ENCODE measurements around the gene PRELID1.

PRELID1 gene

DNA sequence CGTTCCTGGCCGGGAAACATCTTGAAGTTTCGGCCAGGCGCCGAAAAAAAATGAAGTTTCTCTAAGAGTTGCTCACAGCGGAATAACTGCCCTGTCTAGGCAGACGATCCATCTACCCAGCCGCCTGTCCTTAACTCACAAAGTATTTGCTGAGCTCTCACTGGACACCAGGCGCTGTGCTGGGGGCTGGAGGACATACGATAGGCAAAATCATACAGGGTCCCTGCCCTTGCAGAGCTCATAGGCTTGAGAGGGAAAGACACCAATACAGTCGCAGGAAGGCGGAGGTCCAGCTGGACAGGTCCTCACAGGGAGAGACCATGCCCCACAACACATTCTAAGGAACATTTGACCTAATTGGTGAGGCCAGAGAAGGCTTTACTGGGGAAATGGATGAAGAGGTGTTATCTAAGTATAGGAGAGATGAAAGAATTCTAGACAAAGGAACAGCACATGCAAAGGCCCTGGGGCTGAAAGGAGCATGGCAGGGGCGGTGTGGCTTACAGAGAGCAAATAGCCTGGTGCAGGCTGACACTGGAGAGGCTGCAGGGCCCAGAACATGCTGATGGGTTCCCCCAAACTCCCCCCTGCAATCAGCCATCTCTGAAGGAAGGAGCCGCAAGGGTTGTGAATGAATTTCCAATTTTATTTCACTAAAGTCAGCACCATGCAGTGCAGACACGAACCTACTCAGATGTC is 10.1 kb downstream of the PRELID1 start:
- DNase-seq (ENCODE audit: low spot score) (no peak), FAIRE-seq (no peak)

DNA sequence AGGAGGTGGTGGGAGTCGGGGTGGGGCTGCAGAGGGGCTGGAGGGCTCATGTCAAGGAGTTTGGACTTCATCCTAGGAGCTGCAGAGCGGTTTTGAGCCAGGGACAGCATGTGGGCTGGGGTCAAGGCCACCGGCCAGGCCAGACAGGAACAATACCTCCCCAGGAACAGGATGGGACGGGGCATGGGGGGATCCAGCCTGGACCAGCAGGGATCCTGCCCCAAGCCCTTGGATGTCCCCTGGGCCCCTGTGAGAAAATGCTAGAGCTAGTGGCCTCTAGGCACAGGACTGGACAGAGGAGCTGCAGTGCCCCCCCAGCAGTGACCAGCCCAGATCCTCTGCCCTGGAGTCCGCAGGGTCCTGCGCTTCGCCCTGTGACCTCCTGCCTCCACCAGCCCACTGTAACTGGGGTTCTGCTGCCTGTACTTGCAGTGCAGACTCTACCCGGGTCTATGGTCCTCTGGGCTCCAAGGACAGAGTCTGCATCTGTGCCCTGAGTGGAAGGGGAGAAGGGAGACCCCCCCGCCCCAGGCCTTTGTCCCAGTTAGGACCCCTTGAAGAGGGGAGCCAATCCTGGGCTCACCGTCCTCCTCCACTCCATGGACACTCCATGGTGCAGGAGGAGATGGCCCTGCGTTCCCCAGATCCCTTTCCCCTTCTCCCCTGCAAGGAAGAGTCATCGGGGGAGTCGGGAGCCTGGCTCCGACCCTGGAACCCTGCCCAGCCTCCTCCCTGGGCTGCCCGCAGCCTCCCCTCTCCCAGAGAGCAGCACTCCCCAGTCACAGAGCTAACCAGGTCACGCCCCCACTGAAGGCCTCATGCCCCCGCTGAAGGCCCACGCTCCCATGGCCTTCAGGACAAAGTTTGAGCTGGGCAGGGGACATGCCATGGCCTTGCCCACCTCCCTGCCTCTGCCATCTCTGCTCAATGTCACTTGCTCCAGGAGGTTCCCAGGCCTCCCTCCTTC is 11.1 kb downstream of the PRELID1 start:
- no peak for FAIRE-seq
- no peak for DNase-seq (ENCODE audit: low spot score)

GRCh38 chr5:177315411-177315810 is 11.8 kb downstream of the PRELID1 start:
- DNase-seq (ENCODE audit: low spot score) (no peak), FAIRE-seq (no peak)

DNA sequence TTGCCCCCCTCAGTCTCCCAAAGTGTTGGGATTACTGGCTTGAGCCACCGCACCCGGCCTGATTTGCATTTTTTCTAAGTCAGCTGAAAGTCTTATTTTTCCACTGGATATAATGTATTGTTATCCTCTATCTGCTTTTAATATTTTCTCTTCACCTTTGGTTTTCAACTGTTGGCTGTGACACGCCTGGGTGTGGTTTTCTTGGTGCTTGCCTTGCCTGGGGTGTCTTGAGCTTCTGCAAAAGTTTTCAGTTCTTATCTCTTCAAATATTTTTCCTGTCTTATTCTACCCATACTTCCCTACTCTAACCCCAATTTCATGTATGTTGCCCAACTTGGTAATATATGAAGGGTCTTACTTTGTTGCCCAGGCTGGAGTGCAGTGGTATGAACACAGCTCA is 12.4 kb downstream of the PRELID1 start:
- FAIRE-seq = no peak

DNA sequence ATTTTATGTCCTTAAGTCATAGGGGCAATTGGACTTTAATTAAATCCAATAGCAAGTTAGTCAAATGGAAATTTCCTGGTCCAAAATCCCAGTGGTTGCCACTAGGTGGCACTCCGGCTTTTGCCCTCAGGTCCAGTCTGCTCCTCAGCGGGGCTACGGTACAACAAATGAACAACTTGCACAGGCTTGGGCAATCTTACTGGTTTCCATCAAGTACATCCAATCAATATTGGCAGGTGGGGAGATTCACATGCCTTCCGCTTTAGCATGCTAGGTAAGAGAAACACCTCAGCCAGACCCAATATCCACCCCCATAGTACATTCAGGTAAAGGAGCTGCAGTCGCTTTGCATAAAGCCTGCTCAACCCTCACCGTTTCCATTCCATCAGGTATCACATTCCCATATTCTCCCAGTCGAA is 14.4 kb downstream of the PRELID1 start:
- peak; percentile 52 for DNase-seq (ENCODE audit: low spot score)
- peak; percentile 68 for FAIRE-seq

More for the DNA sequence above, 12.4 kb downstream of the PRELID1 start:
- DNase-seq (ENCODE audit: low spot score) = no peak

GRCh38 chr5:177319913-177320588 is 16.5 kb downstream of the PRELID1 start:
- FAIRE-seq (no peak), DNase-seq (ENCODE audit: low spot score) (no peak)

- no peak for DNase-seq (ENCODE audit: low spot score)
- no peak for FAIRE-seq
Observed at GRCh38 chr5:177320879-177321278, 17.3 kb downstream of the PRELID1 start.

- DNase-seq (ENCODE audit: low spot score) (peak; percentile 64), FAIRE-seq (peak; percentile 90)
Observed at GRCh38 chr5:177325868-177326381, 22.3 kb downstream of the PRELID1 start.

- FAIRE-seq (peak; percentile 69), DNase-seq (ENCODE audit: low spot score) (peak; percentile 74)
Observed at GRCh38 chr5:177327539-177328522, 24.2 kb downstream of the PRELID1 start.

GRCh38 chr5:177328545-177329231 is 25.1 kb downstream of the PRELID1 start:
- DNase-seq (ENCODE audit: low spot score) (no peak), FAIRE-seq (no peak)

GRCh38 chr5:177329883-177330282 is 26.3 kb downstream of the PRELID1 start:
- FAIRE-seq (no peak), DNase-seq (ENCODE audit: low spot score) (no peak)

DNA sequence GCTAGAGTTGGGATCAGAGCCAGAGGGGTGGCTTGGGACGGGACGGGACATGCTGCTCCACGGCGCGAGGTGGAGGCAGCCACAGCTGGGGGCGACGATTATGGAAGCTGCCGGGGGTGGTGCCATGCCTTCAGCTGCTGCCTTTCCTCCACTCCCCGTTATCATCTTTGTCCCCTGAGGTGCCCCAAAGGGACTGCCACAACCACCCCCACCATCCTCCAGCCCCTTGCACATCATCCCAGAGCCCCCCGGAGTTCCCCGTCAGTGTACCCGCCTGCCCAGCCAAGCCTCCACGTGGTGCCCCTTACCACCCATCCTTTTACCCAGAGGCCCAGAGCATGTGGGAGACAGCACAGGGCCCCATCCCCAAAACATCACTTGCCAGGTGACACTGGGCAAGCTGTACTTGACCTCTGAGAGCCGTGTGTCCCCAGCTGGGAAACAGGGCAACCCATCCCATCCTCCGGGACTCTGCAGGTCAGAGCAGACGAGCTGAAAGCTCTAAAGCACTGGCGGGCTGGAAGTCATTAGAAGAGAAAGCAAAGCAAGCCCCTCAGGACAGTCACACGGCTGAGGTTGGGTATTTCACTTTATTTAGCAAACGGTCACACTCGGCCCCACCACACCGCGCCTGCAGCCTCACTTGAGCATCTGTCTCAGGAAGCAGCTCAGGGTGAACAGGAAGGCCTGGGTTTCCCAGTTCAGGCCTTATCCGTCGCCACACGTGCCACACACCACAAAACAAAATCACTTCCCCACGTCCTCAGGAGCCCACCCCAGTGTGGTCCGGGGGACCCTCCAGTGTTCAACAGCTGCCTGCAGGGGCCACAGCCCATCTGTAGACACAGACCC is 27.6 kb downstream of the PRELID1 start:
- DNase-seq (ENCODE audit: low spot score) (no peak), FAIRE-seq (no peak)

GRCh38 chr5:177332031-177332895 is 28.7 kb downstream of the PRELID1 start:
- DNase-seq (ENCODE audit: low spot score) (no peak), FAIRE-seq (no peak)

GRCh38 chr5:177332896-177333260 is 29.3 kb downstream of the PRELID1 start:
- no peak for DNase-seq (ENCODE audit: low spot score)
- no peak for FAIRE-seq

DNA sequence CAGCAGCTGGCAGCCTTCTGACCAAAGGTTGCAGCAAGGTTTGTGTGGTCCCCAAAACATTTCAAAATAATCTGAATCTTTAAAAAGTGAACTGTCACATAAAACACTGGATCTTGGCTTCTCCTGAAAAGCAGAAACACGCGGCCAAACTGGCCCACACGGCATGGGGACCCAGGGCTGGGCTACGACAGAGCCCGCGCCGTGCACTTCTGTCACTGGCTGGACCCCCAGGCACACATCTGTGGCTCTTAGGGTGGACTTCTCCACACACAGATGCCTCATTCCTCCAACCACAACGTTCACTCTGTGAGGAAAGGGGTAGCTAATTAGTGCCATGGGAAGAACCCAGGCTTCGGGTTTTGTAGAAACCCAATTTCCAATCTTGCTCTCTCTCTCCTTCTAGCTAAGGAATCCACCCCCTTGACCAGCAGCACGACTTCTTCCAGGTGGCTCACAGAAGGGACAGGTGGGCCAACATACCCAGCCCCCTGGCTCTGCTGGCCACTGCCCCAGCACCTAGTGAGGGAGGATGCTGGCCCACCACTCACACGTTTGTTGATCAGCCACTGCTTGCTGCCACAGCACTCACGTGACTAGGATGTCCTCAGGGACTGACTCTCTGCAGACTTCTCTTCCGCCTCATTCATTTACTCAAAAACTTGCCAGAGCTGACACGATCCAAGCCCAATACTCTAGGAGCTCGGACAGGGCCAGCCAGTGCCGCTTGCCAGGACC is 30.0 kb downstream of the PRELID1 start:
- FAIRE-seq = no peak

DNA sequence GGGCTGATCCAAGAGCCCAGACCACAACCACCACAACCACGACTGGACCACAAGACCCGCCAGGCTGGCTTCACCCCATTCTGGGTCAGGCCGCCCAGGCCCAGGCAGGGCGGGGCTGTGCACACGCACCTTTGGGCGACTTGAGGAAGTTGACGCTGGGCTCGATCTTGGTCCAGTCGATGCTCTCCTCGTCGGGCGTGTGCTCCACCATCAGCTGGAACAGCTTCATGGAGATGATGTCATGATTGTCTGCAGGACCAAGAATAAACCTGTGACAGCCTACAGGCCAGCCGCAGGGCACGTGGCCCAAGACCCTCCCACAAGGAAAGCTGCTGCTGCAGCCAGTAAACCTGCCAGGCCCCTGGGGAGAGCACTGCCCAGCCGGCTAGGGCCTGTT is 30.6 kb downstream of the PRELID1 start:
- DNase-seq (ENCODE audit: low spot score) = no peak
- FAIRE-seq = no peak

More for the DNA sequence above, 30.0 kb downstream of the PRELID1 start:
- DNase-seq (ENCODE audit: low spot score) = no peak
